Measurements from ENCODE around the gene ZBTB20. TPM values are rescaled to one million over a fixed set of nuclear protein-coding genes. Genes with fewer than 3 reads are reported as not detected.

Gene ZBTB20
- total RNA-seq, 6 experiments from 2014 or later = 36.7 to 59.4 (median 46.7) TPM

DNA sequence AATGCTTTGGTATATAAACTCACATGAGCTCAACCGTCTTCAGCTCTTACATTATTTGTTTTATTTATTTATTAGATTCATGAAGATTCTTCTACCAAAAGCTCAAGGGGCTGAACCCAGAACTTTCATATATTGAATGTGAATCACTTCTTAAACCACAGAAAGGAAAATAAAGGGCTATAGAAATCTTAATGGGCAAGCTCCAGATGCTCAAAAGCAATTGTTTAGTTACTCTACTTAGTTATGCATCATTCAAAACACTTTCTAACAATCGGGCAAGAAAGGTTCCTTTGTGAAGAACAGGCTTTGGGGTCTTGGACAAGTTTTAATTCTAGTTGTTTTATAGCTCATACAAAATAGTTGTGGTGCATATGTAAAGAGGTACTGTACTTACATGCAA is 473.1 kb downstream of the ZBTB20 start:
- Histone ChIP-seq H3K4me1 (no peaks in the 10 kb centered on the region), H3K27me3 (no peaks in the 10 kb centered on the region), H3K9me3 (no peaks in the 10 kb centered on the region), H3K36me3 (no peaks in the 10 kb centered on the region), H3K4me3 (no peak overlapping the region), H3K27ac (no peak overlapping the region)
- intact Hi-C loops (cut with DNase I) = no loop called here
- no peak for DNase-seq
- ATAC-seq = no peak
- WGBS (ENCODE audit: insufficient coverage, low coverage, low lambda C conversion rate, missing lambda C conversion rate) = 76% methylated on average over 2 of the region's 2 CpGs
- TF ChIP-seq, protein P1, sequence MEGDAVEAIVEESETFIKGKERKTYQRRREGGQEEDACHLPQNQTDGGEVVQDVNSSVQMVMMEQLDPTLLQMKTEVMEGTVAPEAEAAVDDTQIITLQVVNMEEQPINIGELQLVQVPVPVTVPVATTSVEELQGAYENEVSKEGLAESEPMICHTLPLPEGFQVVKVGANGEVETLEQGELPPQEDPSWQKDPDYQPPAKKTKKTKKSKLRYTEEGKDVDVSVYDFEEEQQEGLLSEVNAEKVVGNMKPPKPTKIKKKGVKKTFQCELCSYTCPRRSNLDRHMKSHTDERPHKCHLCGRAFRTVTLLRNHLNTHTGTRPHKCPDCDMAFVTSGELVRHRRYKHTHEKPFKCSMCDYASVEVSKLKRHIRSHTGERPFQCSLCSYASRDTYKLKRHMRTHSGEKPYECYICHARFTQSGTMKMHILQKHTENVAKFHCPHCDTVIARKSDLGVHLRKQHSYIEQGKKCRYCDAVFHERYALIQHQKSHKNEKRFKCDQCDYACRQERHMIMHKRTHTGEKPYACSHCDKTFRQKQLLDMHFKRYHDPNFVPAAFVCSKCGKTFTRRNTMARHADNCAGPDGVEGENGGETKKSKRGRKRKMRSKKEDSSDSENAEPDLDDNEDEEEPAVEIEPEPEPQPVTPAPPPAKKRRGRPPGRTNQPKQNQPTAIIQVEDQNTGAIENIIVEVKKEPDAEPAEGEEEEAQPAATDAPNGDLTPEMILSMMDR (IDR thresholded peaks at IDR 0.05) = no peak
- TF ChIP-seq POLR2A (IDR thresholded peaks at IDR 0.05) = no peak

DNA sequence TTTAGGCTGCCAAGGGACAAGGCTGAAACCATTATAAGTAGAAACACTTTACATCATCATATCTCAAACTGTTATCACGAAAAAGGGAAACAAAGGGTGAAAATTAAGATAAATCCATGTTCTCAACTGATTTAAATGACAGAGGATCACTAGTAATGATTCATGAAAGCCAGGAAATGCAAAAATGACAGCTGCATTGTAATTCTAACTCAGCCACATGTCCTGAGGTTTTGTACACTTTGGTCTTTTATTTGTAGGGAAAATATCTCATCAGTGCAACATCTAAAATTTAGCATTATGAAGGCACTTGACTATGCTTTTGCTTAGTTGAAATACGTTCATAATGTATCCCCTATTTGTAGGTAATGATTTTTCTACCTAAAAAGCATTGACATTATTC is 473.6 kb downstream of the ZBTB20 start:
- H3K36me3 ChIP-seq = no peaks in the 10 kb centered on the region
- DNase-seq = no peak
- 63% methylated on average over 2 of the region's 2 CpGs for WGBS (ENCODE audit: insufficient coverage, low coverage, low lambda C conversion rate, missing lambda C conversion rate)
- no peak for ATAC-seq
- no peak overlapping the region for H3K27ac ChIP-seq
- TF ChIP-seq, protein P1 (IDR thresholded peaks at IDR 0.05) = no peak
- TF ChIP-seq POLR2A (IDR thresholded peaks at IDR 0.05) = no peak
- intact Hi-C loops (cut with DNase I) = no loop called here
- H3K27me3 ChIP-seq = no peaks in the 10 kb centered on the region
- no peak overlapping the region for H3K4me3 ChIP-seq
- H3K9me3 ChIP-seq = no peaks in the 10 kb centered on the region
- H3K4me1 ChIP-seq = no peaks in the 10 kb centered on the region

GRCh38 chr3:114672692-114673447 is 474.2 kb downstream of the ZBTB20 start:
- no peaks in the 10 kb centered on the region for H3K36me3 ChIP-seq
- H3K9me3 ChIP-seq = no peaks in the 10 kb centered on the region
- intact Hi-C loops (cut with DNase I) = no loop called here
- no peaks in the 10 kb centered on the region for H3K4me1 ChIP-seq
- H3K27me3 ChIP-seq = no peaks in the 10 kb centered on the region
- ATAC-seq (no peak), DNase-seq (no peak)
- no peak overlapping the region for H3K4me3 ChIP-seq
- 97% methylated on average over 5 of the region's 6 CpGs for WGBS (ENCODE audit: insufficient coverage, low coverage, low lambda C conversion rate, missing lambda C conversion rate)
- TF ChIP-seq POLR2A (IDR thresholded peaks at IDR 0.05) = no peak
- TF ChIP-seq, protein P1 (IDR thresholded peaks at IDR 0.05) = no peak
- H3K27ac ChIP-seq = no peak overlapping the region

DNA sequence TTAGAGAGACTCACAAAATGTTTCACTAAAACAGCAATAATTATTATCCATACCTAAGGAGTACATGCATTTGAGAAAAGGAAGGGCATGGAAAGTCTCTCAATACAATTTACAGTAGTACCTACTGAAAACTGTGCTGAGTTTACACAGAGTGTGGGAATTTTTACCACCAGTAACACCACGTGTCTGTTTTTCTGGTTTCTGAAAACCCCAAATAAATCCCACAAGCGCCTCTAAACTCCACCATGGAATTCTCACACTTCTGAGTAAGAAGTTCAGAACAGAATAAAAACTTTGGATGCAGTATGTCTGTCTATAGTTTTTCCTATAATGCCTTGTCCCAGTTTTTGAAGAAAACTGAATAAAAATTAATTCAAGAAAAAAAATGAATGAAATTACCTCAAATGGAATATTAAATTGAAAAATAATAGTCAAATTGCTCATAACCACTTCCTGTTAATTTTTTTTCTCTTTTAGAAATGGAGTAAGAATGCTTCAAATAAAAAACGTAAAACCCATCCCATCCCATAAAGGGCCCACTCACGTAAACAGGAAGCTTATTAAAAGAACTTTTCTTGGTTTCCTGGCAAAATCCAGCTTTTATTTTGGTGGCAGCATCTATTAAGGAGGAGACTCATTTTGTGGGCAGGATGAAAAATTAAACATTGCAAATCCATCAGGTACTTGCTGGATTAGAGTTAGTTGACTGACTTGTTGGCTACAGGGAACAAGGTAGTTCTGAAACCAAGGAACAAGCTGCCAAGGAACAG is 475.2 kb downstream of the ZBTB20 start:
- Histone ChIP-seq H3K27me3 (no peaks in the 10 kb centered on the region), H3K27ac (no peak overlapping the region), H3K4me1 (no peaks in the 10 kb centered on the region), H3K36me3 (no peaks in the 10 kb centered on the region), H3K4me3 (no peak overlapping the region), H3K9me3 (no peaks in the 10 kb centered on the region)
- no peak for ATAC-seq
- WGBS (ENCODE audit: insufficient coverage, low coverage, low lambda C conversion rate, missing lambda C conversion rate) = 71% methylated on average over 4 of the region's 4 CpGs
- TF ChIP-seq, protein P1 (IDR thresholded peaks at IDR 0.05) = no peak
- no peak for TF ChIP-seq POLR2A (IDR thresholded peaks at IDR 0.05)
- no peak for DNase-seq
- intact Hi-C loops (cut with DNase I) = no loop called here

Measured in right lobe of liver (tissue), 6 donors.